ENCODE data around the gene THY1. TPM values are rescaled to one million over a fixed set of nuclear protein-coding genes. Genes with fewer than 3 reads are reported as not detected.

THY1 gene
- total and polyA plus RNA-seq, 2 of the 8 experiments (the other 6 are each of a cell fraction or from before 2014, with no cell fraction given): 286 to 2,479 TPM

GRCh38 chr11:119402470-119402869 is 20.5 kb downstream of the THY1 start (continued):
- TF ChIP-seq CTCF (IDR thresholded peaks at IDR 0.05; ENCODE audit: control extremely low read depth in 1 of 3, insufficient read depth in 1 of 3, low read depth in 1 of 3, low read length in 3 of 3): no peak
